SK-MEL-5 (cell line): Measurements from ENCODE around the gene DOCK10. TPM values are rescaled to one million over a fixed set of nuclear protein-coding genes. Genes with fewer than 3 reads are reported as not detected.
"Not testable (repeated sequence)": the region's sequence is repeated elsewhere in the genome, so short reads cannot be mapped to it uniquely, and the experiment has no call there.

Experiments
- DNase-seq: peaks from one replicate; pipeline ENCODE4 v3.0.0-alpha.2; 2016; ENCODE audit warnings: low read depth, low spot score
- in situ Hi-C: cut with HindIII; loops from 2 replicates; pipeline ENCODE4 v1.10.0; 2016; ENCODE audit warnings: low sequenced_read_pairs, high pct_unique_total_duplicates, low pct_unique_long_range_greater_than_20kb
- total RNA-seq: library from RNA; depleted of rRNA; stranded (reverse); fragments of >200 nt; shearing (Covaris generic); gene quantifications from 2 replicates; pipeline ENCODE4 v1.2.3, GENCODE V29; 2014

Gene DOCK10
- total RNA-seq, 1 experiment from 2014 or later, result 37.5 TPM

DNA sequence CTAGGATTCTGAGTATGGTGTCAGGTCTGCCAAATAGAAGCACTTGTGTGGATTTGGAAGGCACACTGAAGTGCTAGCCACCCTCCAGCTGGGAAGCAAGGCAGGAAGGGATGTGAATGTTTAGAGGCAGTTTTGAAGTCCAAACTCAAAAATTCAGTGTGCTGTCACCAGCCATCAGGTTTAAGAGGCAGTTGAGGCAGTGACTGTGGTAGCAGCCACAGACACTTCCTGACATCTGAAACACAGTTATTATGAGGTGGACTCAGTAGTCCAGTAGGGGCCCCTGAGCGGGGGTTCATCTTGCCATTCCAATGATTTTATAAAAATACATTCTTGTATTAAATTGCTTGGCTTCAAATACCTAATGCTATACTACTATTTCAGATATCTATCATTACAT, 13.4 kb upstream of the DOCK10 start:
- in situ Hi-C loops, result no loop called here

DNA sequence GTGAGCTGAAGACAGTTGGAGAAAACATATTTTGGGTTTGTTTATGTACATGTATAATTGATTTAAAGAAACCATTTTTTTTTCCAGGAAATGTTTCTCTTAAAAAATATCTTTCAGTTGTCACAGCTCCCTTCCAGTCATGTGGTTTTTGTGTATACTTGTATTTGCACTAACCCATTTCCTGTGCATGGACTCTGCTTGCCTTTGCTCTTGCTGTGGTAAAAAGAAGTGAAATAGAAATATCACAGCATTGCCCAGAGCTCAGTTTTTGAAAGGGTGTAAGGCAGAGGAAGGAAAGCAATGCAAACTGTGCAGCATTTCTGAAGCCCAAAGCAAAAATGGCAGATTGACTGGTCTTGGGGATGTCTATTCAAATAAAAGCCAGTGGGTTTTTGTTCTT, 10.4 kb upstream of the DOCK10 start:
- in situ Hi-C loops, result no loop called here
- DNase-seq, result no peak

More for the DNA sequence above, 13.4 kb upstream of the DOCK10 start:
- DNase-seq, result no peak

GRCh38 chr2:225047502-225047901, 5.2 kb upstream of the DOCK10 start:
- DNase-seq, in situ Hi-C loops: not testable (repeated sequence)

DNA sequence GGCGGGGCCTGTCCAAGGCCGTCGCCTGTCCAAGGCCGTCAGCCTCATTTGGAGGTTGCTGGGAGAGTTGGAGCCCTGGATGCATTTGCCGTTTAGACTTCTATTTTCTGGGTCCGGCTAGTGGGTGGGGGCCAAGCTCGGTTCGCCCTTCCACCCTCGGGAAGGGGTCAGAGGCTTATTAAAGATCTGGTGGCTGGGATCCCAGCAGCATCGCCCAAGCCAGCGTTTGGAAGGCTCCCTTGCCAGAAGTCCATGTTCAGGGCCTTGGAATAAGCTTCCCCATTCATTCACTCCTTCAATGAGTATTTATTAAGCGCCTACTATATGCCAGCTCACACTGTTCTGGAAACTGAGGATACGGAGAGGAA, 516 bp upstream of the DOCK10 start:
- DNase-seq, result no peak
- in situ Hi-C loops, result no loop called here

- in situ Hi-C loops, result no loop called here
These were observed 939 bp downstream of the DOCK10 start for GRCh38 chr2:225041207-225041850.

DNA sequence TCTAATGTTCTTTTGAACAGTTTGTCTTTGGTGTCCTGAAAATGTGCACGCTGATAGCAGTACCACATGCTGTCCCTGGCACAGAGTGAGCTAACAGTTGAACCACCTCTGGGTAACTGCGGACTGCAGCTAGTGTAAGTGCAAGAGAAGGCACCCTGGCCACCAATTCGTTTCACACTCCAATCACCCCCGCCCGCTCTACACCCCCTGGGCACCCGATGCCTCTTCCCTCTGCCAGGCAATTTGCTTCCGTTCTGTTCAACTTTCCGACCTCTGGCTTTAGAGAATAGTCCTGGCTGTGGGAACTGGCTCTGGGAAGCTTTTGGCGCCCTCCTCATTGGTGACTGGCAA, 1.4 kb downstream of the DOCK10 start:
- in situ Hi-C loops, result no loop called here
- DNase-seq, result no peak

More at GRCh38 chr2:225041207-225041850, 939 bp downstream of the DOCK10 start:
- no peak for DNase-seq

DNA sequence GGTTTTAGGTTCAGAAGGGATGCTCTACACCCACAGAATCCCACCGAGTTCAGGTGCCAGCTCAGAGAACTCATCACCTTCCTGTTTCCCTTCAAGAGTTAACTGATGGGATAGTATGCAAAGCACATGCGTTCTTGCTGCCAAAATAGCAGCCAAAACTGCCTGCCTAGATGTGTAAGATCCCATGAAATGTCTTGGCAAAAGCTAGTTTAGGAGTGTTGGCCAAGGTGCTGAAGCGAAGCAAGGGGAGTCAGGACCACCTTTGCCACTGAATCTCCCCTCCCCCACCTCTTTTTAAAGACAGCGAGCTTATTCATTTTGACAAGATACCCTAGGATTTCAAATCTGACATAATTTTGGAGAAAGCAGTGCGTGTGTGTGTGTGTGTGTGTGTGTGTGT, 2.1 kb downstream of the DOCK10 start:
- DNase-seq, result no peak
- in situ Hi-C loops, result no loop called here

- in situ Hi-C loops, result no loop called here
- no peak for DNase-seq
These were observed 4.1 kb downstream of the DOCK10 start for GRCh38 chr2:225038231-225038523.

DNA sequence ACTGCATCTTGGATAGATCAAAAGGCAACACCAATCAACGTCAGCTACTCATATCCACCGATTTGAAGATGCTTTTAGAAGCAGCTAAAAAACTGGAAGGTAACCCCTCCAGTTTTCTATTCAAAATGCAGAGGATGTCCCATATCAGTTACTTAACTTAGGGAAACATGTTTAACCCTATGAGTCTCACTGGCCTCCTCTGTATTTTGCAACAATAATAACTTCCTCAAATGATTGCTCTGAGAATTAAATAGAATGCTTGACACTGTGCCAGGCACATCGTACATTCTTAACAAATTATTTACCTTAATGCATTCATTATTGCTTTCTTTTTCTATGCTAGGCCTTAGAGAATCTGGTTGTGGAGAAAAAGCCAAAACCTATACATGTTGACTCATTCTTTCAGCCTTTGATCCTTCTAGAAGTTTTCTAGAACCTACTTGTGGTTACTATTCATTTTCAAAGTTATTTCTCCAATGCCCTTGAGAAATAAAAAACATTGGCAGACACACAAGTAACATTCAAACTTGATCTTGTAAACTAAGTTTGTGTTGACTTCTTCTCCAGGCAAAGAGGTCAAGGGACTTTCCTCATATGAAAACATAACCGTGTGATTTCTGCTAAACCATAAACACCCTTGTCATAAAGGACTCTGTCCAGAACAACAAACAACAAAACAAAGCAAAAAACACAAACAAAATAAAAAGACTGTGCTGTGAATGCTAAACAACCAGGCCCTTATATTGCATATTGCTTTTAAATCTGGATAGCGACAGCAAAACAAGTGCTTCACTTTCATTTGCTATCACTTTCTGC, 4.6 kb downstream of the DOCK10 start:
- DNase-seq, result no peak
- in situ Hi-C loops, result no loop called here

DNA sequence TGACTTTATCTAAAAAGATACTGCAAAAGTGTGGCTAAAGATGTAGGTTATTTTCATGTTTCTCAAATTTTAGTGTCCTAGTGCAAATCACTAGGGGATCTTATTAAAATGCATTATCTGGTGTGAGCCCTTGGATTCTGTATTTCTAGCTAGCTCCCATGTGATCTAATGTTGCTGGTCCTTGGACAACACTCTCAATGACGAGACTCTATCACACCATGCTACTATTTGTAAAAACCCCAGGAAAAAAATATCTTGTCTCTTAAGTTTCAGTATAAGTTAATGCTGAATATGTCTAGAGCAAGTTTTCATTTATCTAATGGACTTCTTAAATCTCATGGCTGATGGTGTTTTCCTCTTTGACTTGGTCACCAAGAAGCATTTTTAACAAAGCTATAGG, 5.8 kb downstream of the DOCK10 start:
- in situ Hi-C loops, result no loop called here

GRCh38 chr2:225033440-225034318, 8.6 kb downstream of the DOCK10 start:
- in situ Hi-C loops, result no loop called here
- peak; percentile 43 for DNase-seq

More for the DNA sequence above, 5.8 kb downstream of the DOCK10 start:
- DNase-seq, result no peak

DNA sequence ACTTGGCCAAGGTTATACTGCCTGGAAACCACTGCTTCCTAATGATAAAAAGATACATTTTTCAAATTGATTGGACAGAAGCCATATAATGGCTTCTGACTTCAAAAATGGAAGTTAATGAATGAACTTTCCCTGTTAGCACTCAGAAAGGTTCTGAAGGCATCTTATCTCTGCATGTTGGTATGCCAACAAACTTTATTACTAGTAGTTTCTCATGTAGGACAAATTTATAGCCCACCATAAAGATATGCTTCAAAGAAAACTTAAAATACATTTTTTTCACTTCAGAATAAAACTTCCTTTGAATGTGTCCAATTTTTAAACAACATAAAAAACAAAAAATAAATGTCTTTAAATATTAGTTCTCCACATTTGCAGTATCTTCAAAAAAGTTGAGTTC, 10.0 kb downstream of the DOCK10 start:
- in situ Hi-C loops, result no loop called here
- no peak for DNase-seq

GRCh38 chr2:225031599-225031998, 10.7 kb downstream of the DOCK10 start:
- DNase-seq, result no peak
- in situ Hi-C loops, result no loop called here

GRCh38 chr2:225030893-225031292, 11.4 kb downstream of the DOCK10 start:
- no peak for DNase-seq
- in situ Hi-C loops, result no loop called here

GRCh38 chr2:225030203-225030602, 12.1 kb downstream of the DOCK10 start:
- no peak for DNase-seq
- in situ Hi-C loops, result no loop called here

DNA sequence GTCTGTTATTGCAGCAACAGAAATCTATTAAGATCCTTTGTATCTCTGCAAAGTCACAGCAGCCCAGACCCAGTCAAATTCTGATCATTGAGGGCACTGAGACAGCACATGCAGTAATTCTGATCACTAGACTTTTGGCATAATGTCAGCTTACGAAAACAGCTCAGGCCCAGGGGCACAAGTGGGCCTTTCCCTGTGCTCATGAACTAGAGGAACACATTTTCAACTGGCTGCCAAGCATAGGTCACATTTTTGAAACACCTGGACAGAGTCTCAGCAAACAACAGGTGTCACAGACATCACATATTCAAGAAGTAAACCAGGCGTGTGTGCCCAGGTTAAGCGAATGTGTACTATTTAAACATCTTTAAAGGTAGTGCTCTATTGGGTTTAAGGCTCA, 13.7 kb downstream of the DOCK10 start:
- DNase-seq, result no peak

DNA sequence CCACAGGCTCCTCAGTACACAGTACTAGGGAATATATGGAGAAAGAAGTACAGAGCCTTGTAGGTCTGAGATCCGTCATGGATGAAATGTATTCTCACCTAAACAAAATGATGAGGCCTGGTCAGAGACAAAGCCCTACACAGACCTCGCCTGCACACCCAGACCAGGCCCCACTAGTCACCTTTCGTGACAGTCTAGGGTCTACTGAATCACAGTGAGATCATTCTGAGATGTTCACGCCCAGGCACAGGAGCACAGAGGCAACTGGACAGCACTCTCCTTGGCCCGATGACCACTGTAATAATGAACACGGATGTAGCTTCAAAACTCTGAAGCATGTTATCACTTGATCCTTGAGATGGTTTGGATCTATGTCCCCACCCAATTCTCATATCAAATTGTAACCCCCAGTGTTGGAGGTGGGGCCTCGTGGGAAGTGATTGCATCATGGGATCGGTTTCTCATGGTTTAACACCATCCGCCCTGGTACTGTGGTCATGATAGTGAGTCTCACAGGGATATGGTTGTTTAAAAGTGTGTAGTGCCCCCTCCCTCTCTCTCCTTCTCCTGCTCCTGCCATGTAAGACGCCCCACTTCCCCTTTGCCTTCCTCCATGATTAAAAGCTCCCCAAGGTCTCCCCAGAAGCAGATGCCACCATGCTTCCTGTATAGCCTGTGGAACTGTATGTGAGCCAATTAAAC, 15.1 kb downstream of the DOCK10 start:
- no peak for DNase-seq
- in situ Hi-C loops, result no loop called here

More for the DNA sequence above, 13.7 kb downstream of the DOCK10 start:
- in situ Hi-C loops, result no loop called here
